MM.1S (cell line): ENCODE data around the gene EXOC6.

Experiments
- DNase-seq: peaks from one replicate; pipeline ENCODE4 v3.0.0-alpha.2; 2015
- H2AFZ ChIP-seq: fragments of 300-600 bp; sonication (generic); 2 replicates; pipeline ENCODE4 v1.6.0; 2016; ENCODE audit warnings: antibody characterized with exemption, low read length
- H3F3A ChIP-seq: fragments of 300-600 bp; sonication (generic); 2 replicates; pipeline ENCODE4 v1.6.1; 2016; ENCODE audit warnings: mild to moderate bottlenecking, antibody characterized with exemption, low read length, moderate library complexity, mixed read lengths; ENCODE audit not compliant: insufficient read depth
- H3K27ac ChIP-seq: fragments of 300-600 bp; sonication (generic); 2 replicates; pipeline ENCODE4 v1.5.1; 2016; ENCODE audit warnings: mild to moderate bottlenecking, low read length
- H3K27me3 ChIP-seq: fragments of 300-600 bp; sonication (generic); replicated peaks from 2 replicates; pipeline ENCODE4 v1.6.0; 2016; ENCODE audit warnings: low read length; ENCODE audit not compliant: insufficient read depth
- H3K36me3 ChIP-seq: fragments of 300-600 bp; sonication (generic); replicated peaks from 2 replicates; pipeline ENCODE4 v1.6.1; 2016; ENCODE audit warnings: mild to moderate bottlenecking, low read length, mixed read lengths; ENCODE audit not compliant: insufficient read depth
- H3K4me1 ChIP-seq: fragments of 300-600 bp; sonication (generic); 2 replicates; pipeline ENCODE4 v1.6.1; 2016; ENCODE audit warnings: low read length, mixed read lengths
- H3K4me2 ChIP-seq: fragments of 300-600 bp; sonication (generic); 2 replicates; pipeline ENCODE4 v1.6.0; 2016; ENCODE audit warnings: low read depth, low read length
- H3K4me3 ChIP-seq: fragments of 300-600 bp; sonication (generic); 2 replicates; pipeline ENCODE4 v1.5.1; 2016; ENCODE audit warnings: low read length, mixed read lengths
- H3K79me2 ChIP-seq: fragments of 300-600 bp; sonication (generic); 2 replicates; pipeline ENCODE4 v1.6.1; 2016; ENCODE audit warnings: mixed run types, low read length, mixed read lengths
- H3K9ac ChIP-seq: fragments of 300-600 bp; sonication (generic); 2 replicates; pipeline ENCODE4 v1.6.1; 2016; ENCODE audit warnings: low read length, mixed read lengths
- H3K9me2 ChIP-seq: fragments of 300-600 bp; sonication (generic); replicated peaks from 2 replicates; pipeline ENCODE4 v1.6.1; 2016; ENCODE audit warnings: mild to moderate bottlenecking, low read length, mixed read lengths; ENCODE audit not compliant: insufficient read depth
- H3K9me3 ChIP-seq: fragments of 300-600 bp; sonication (generic); replicated peaks from 2 replicates; pipeline ENCODE4 v1.6.1; 2016; ENCODE audit warnings: mild to moderate bottlenecking, low read length, mixed read lengths; ENCODE audit not compliant: insufficient read depth
- H4K20me1 ChIP-seq: fragments of 300-600 bp; sonication (generic); 2 replicates; pipeline ENCODE4 v1.6.1; 2016; ENCODE audit warnings: mild to moderate bottlenecking, low read length, moderate library complexity, mixed read lengths; ENCODE audit not compliant: insufficient read depth
- CTCF ChIP-seq: fragments of 300-600 bp; sonication (generic); IDR thresholded peaks from 2 replicates; pipeline ENCODE4 v1.5.1; 2016; ENCODE audit warnings: antibody characterized with exemption, low read length, mixed read lengths
- EZH2 ChIP-seq: fragments of 300-600 bp; sonication (generic); optimal IDR thresholded peaks from 2 replicates; pipeline ENCODE3; 2017; ENCODE audit warnings: low read depth, mild to moderate bottlenecking, antibody characterized with exemption, low read length, mixed read lengths
- EZH2phosphoT487 ChIP-seq: fragments of 300-600 bp; sonication (generic); IDR thresholded peaks from 2 replicates; pipeline ENCODE4 v1.6.1; 2018; ENCODE audit warnings: antibody characterized with exemption, low read length

Gene EXOC6

GRCh38 chr10:92850185-92850584, 1.9 kb downstream of the EXOC6 start:
- peak overlapping the region; percentile 4; the same call in 1 of the 2 replicates for H3K27ac ChIP-seq
- TF ChIP-seq EZH2phosphoT487 (no peak), EZH2 (no peak), CTCF (no peak)
- no peaks in the 10 kb centered on the region for H3K9me2 ChIP-seq
- no peaks in the 10 kb centered on the region for H3K9me3 ChIP-seq
- no peak overlapping the region for H3K4me3 ChIP-seq
- H3K4me1 ChIP-seq: peaks cover 36% of the 10 kb centered on the region
- H3K27me3 ChIP-seq: no peaks in the 10 kb centered on the region
- no peak overlapping the region for H3K9ac ChIP-seq
- H3K36me3 ChIP-seq: no peaks in the 10 kb centered on the region
- H3K79me2 ChIP-seq: peaks cover 37% of the 10 kb centered on the region
- no peaks in the 10 kb centered on the region for H4K20me1 ChIP-seq
- peak overlapping the region; percentile 89 for H3K4me2 ChIP-seq
- peaks cover 18% of the 10 kb centered on the region for H3F3A ChIP-seq
- no peak for DNase-seq
- H2AFZ ChIP-seq: no peak overlapping the region

GRCh38 chr10:92851003-92851402, 2.7 kb downstream of the EXOC6 start:
- Histone ChIP-seq H3K9me2 (no peaks in the 10 kb centered on the region), H3F3A (peaks cover 18% of the 10 kb centered on the region), H4K20me1 (no peaks in the 10 kb centered on the region), H3K9me3 (no peaks in the 10 kb centered on the region), H3K36me3 (no peaks in the 10 kb centered on the region), H3K27ac (no peak overlapping the region), H3K4me2 (no peak overlapping the region), H3K9ac (no peak overlapping the region), H3K79me2 (peaks cover 39% of the 10 kb centered on the region), H3K4me3 (no peak overlapping the region), H2AFZ (no peak overlapping the region), H3K27me3 (no peaks in the 10 kb centered on the region), H3K4me1 (peaks cover 31% of the 10 kb centered on the region)
- TF ChIP-seq CTCF (no peak), EZH2 (no peak), EZH2phosphoT487 (no peak)
- DNase-seq: no peak

GRCh38 chr10:92855560-92855959, 7.2 kb downstream of the EXOC6 start:
- Histone ChIP-seq H3K27ac (no peak overlapping the region), H3K4me1 (no peaks in the 10 kb centered on the region), H3F3A (no peaks in the 10 kb centered on the region), H3K36me3 (no peaks in the 10 kb centered on the region), H4K20me1 (no peaks in the 10 kb centered on the region), H3K9ac (no peak overlapping the region), H3K27me3 (no peaks in the 10 kb centered on the region), H3K9me2 (no peaks in the 10 kb centered on the region), H3K79me2 (peaks cover 58% of the 10 kb centered on the region), H2AFZ (no peak overlapping the region), H3K4me2 (no peak overlapping the region), H3K9me3 (no peaks in the 10 kb centered on the region), H3K4me3 (no peak overlapping the region)
- no peak for TF ChIP-seq CTCF
- no peak for TF ChIP-seq EZH2
- no peak for TF ChIP-seq EZH2phosphoT487
- no peak for DNase-seq
